Measurements from ENCODE around the gene RGS9.

DNA sequence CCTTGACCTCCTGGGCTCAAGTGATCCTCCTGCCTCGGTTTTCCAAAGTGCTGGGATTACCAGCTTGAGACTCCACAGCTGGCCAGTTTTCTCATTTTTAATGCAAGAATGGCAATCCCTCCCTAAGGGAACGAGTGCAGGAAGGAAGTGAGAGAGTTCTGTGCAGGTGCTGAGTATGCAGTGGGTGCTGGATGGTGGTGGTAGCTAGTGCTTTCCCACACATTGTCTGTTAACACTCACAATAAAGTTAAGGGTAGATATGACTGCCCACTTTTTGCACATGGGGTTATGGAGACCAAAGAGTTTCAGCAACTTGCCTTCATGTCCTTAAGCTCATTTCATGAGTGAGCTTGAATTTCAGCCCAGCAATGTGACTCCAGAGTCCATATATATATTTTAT lies 18.5 kb downstream of the RGS9 start:
- TF ChIP-seq, protein P1, sequence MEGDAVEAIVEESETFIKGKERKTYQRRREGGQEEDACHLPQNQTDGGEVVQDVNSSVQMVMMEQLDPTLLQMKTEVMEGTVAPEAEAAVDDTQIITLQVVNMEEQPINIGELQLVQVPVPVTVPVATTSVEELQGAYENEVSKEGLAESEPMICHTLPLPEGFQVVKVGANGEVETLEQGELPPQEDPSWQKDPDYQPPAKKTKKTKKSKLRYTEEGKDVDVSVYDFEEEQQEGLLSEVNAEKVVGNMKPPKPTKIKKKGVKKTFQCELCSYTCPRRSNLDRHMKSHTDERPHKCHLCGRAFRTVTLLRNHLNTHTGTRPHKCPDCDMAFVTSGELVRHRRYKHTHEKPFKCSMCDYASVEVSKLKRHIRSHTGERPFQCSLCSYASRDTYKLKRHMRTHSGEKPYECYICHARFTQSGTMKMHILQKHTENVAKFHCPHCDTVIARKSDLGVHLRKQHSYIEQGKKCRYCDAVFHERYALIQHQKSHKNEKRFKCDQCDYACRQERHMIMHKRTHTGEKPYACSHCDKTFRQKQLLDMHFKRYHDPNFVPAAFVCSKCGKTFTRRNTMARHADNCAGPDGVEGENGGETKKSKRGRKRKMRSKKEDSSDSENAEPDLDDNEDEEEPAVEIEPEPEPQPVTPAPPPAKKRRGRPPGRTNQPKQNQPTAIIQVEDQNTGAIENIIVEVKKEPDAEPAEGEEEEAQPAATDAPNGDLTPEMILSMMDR (IDR thresholded peaks at IDR 0.05; ENCODE audit: insufficient read depth, low read length, poor library complexity, severe bottlenecking), result no peak
- TF ChIP-seq EZH2phosphoT487 (conservative IDR thresholded peaks at IDR 0.05; ENCODE audit: low read length), result no peak

Data from SU-DHL-6 (cell line).